NAMALWA (cell line): ENCODE results near the gene BRIX1.
"Not testable (repeated sequence)": the region's sequence is repeated elsewhere in the genome, so short reads cannot be mapped to it uniquely, and the experiment has no call there.

Source experiments
- DNase-seq: peaks from one replicate; pipeline ENCODE4 v3.0.0-alpha.2; 2015; ENCODE audit warnings: low spot score

The BRIX1 gene

DNA sequence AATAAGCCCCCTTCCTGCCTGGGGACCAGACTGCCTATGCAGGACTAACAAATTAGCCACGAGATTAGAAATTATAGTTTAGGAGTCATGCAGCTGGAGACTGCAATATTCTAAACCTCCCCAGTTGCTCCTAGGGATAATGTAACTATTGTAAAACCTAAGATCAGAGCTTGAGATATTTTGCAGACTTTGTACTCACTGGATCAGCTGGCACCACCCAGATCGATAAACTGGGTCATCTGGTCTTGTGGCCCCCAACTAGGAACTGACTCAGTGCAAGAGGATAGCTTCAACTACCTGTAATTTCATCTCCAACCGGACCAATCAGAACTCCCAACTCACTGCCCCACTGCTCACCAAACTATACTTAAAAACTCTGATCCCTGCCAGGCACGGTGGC lies 52.0 kb downstream of the BRIX1 start:
- no peak for DNase-seq

DNA sequence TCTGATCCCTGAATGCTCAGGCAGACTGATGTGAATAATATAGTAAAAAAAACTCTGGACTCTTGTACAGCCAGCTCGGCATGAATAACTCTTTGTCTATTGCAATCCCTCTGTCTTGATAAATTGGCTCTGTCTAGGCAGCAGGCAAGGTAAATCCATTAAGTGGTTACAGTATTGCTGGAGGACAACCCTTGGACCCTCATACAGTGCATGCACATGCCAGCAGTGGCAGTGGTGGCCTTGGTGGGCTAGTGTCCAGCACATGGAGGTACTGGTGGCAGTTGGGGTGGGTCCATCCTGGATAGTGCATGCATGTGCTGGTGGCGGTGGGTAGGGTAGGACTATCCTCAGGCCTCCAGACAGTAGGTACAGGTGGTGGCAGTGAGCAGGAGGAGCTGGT lies 52.7 kb downstream of the BRIX1 start:
- DNase-seq, result no peak

- no peak for DNase-seq
Observed at GRCh38 chr5:34970552-34970951, 55.0 kb downstream of the BRIX1 start.

GRCh38 chr5:34971655-34972054 lies 56.1 kb downstream of the BRIX1 start:
- not testable (repeated sequence) for DNase-seq
